H1 (cell line): ENCODE measurements around the gene UGT1A10. TPM values are rescaled to one million over a fixed set of nuclear protein-coding genes. Genes with fewer than 3 reads are reported as not detected.

Experiments used
- CTCF ChIA-PET: fragments of 300-600 bp; sonication (Branson Sonifier 250); formaldehyde crosslinking; loops from one replicate; lab custom pipeline; 2021; ENCODE audit not compliant: partially characterized antibody; lab: Charles Lee
- POLR2A ChIA-PET: fragments of 300-600 bp; sonication (Branson Sonifier 250); formaldehyde crosslinking; loops from one replicate; lab custom pipeline; 2021; ENCODE audit warnings: inconsistent platforms; ENCODE audit not compliant: partially characterized antibody; lab: Charles Lee
- DNase-seq, 2 experiments: peaks; one replicate each; pipeline versions ENCODE4 v3.0.0 to v3.0.0-alpha.2; 2010 to 2022; ENCODE audit warnings: low spot score in 2 of 2, low read depth in 1 of 2, mixed read lengths in 1 of 2
- FAIRE-seq: peaks from 2 replicates; lab custom pipeline; 2011; peaks lifted over from hg19 to GRCh38; lab: Jason Lieb, UNC
- H2AFZ ChIP-seq: 2 replicates; pipeline ENCODE4 v1.8.1; 2012; ENCODE audit warnings: low read length, inconsistent platforms
- H2AK5ac ChIP-seq: 2 replicates; pipeline ENCODE4 v1.6.1; 2013; ENCODE audit warnings: low read depth, low read length
- H2BK120ac ChIP-seq: replicated peaks from 2 replicates; pipeline ENCODE3; 2013; ENCODE audit warnings: low read depth, low read length, inconsistent platforms
- H2BK12ac ChIP-seq: 2 replicates; pipeline ENCODE4 v1.6.1; 2013; ENCODE audit warnings: low read depth, low read length
- H2BK15ac ChIP-seq: 2 replicates; pipeline ENCODE4 v1.6.1; 2013; ENCODE audit warnings: low read length
- H2BK20ac ChIP-seq: 2 replicates; pipeline ENCODE4 v1.6.1; 2013; ENCODE audit warnings: low read length
- H2BK5ac ChIP-seq: 2 replicates; pipeline ENCODE4 v1.6.1; 2013; ENCODE audit warnings: low read depth, low read length
- H3K14ac ChIP-seq: 2 replicates; pipeline ENCODE4 v1.6.1; 2013; ENCODE audit warnings: inconsistent platforms; ENCODE audit not compliant: insufficient read length
- H3K18ac ChIP-seq: 2 replicates; pipeline ENCODE4 v1.6.1; 2013; ENCODE audit warnings: low read length; ENCODE audit errors: extremely low read depth
- H3K23ac ChIP-seq: 2 replicates; pipeline ENCODE4 v1.6.1; 2013; ENCODE audit warnings: inconsistent platforms; ENCODE audit not compliant: insufficient read length
- H3K23me2 ChIP-seq: 2 replicates; pipeline ENCODE4 v1.6.1; 2013; ENCODE audit warnings: low read depth, low read length
- H3K27ac ChIP-seq: 2 replicates; pipeline ENCODE4 v1.6.1; 2011; ENCODE audit warnings: low read depth, low read length, inconsistent platforms
- H3K27me3 ChIP-seq, 4 experiments: replicated peaks in 1 of 4; 1 replicate in 1 of 4; 2 replicates in 3 of 4; pipeline versions ENCODE4 v1.6.1 to v1.8.1; 2011 to 2013; ENCODE audit warnings: low read length in 3 of 4, mild to moderate bottlenecking in 3 of 4, inconsistent platforms in 2 of 4, mixed read lengths in 2 of 4, moderate library complexity in 1 of 4; ENCODE audit not compliant: control insufficient read depth in 3 of 4, insufficient read depth in 3 of 4; ENCODE audit errors: extremely low read depth in 1 of 4
- H3K36me3 ChIP-seq, 4 experiments: 2 replicates each; pipeline versions ENCODE4 v1.6.1 to v1.8.1; 2011 to 2013; ENCODE audit warnings: mild to moderate bottlenecking in 4 of 4, low read length in 3 of 4, moderate library complexity in 2 of 4, control low read depth in 1 of 4, inconsistent platforms in 1 of 4; ENCODE audit not compliant: insufficient read depth in 4 of 4, control insufficient read depth in 2 of 4
- H3K4ac ChIP-seq: replicated peaks from 2 replicates; pipeline ENCODE3; 2013; ENCODE audit warnings: low read length, low read depth, mixed read lengths, inconsistent platforms; ENCODE audit not compliant: insufficient read length
- H3K4me1 ChIP-seq, 4 experiments: replicated peaks in 1 of 4; 1 replicate in 1 of 4; 2 replicates in 3 of 4; pipeline versions ENCODE4 v1.6.1 to v1.8.1; 2011 to 2013; ENCODE audit warnings: low read length in 3 of 4, inconsistent platforms in 2 of 4, mixed read lengths in 1 of 4; ENCODE audit not compliant: insufficient read depth in 4 of 4, control insufficient read depth in 3 of 4
- H3K4me2 ChIP-seq, 2 experiments: 2 replicates each; pipeline versions ENCODE4 v1.6.1 to v1.8.1; 2011 to 2013; ENCODE audit warnings: low read depth in 2 of 2, low read length in 2 of 2, control low read depth in 1 of 2, inconsistent platforms in 1 of 2, mild to moderate bottlenecking in 1 of 2; ENCODE audit not compliant: insufficient read depth in 1 of 2
- H3K4me3 ChIP-seq, 4 experiments: fragments of 200-600, 300-600 bp in 1 of 4; sonication (generic), shearing (Covaris generic), sonication (Bioruptor Twin) in 1 of 4; 2 replicates each; pipeline versions ENCODE4 v1.5.1 to v1.8.1; 2011 to 2016; ENCODE audit warnings: low read length in 4 of 4, low read depth in 3 of 4, control low read depth in 2 of 4, inconsistent platforms in 2 of 4, mild to moderate bottlenecking in 2 of 4, mixed read lengths in 1 of 4, moderate library complexity in 1 of 4; ENCODE audit not compliant: insufficient read depth in 2 of 4; ENCODE audit errors: extremely low read depth in 1 of 4
- H3K56ac ChIP-seq: replicated peaks from 2 replicates; pipeline ENCODE3; 2013; ENCODE audit warnings: low read depth, mild to moderate bottlenecking, mixed read lengths, low read length, inconsistent platforms; ENCODE audit not compliant: insufficient read length
- H3K79me1 ChIP-seq: 2 replicates; pipeline ENCODE4 v1.6.1; 2013; ENCODE audit warnings: low read depth, low read length, control low read depth
- H3K79me2 ChIP-seq, 2 experiments: 2 replicates each; pipeline versions ENCODE4 v1.6.1 to v1.8.1; 2012 to 2013; ENCODE audit warnings: low read length in 2 of 2, mild to moderate bottlenecking in 2 of 2, inconsistent platforms in 1 of 2; ENCODE audit not compliant: insufficient read depth in 2 of 2, control insufficient read depth in 1 of 2
- H3K9ac ChIP-seq, 4 experiments: replicated peaks in 1 of 4; 1 replicate in 1 of 4; 2 replicates in 3 of 4; pipeline versions ENCODE4 v1.6.1 to v1.8.1; 2011 to 2013; ENCODE audit warnings: low read depth in 3 of 4, low read length in 3 of 4, control low read depth in 2 of 4, mild to moderate bottlenecking in 2 of 4, moderate library complexity in 2 of 4, inconsistent platforms in 1 of 4; ENCODE audit errors: extremely low read depth in 1 of 4
- H3K9me3 ChIP-seq, 2 experiments: 2 replicates each; pipeline versions ENCODE4 v1.6.1 to v1.8.1; 2012 to 2013; ENCODE audit warnings: mild to moderate bottlenecking in 2 of 2, moderate library complexity in 2 of 2, control low read depth in 1 of 2, inconsistent platforms in 1 of 2, low read depth in 1 of 2, low read length in 1 of 2, mixed read lengths in 1 of 2; ENCODE audit not compliant: insufficient read depth in 2 of 2
- H4K20me1 ChIP-seq, 2 experiments: replicated peaks in 1 of 2; 2 replicates each; pipeline versions ENCODE3 to v1.8.1; 2011 to 2013; ENCODE audit warnings: inconsistent platforms in 2 of 2, low read length in 2 of 2, mild to moderate bottlenecking in 1 of 2; ENCODE audit not compliant: insufficient read depth in 2 of 2, control insufficient read depth in 1 of 2
- H4K5ac ChIP-seq: 2 replicates; pipeline ENCODE4 v1.6.1; 2013; ENCODE audit warnings: low read length, low read depth, mixed read lengths, inconsistent platforms; ENCODE audit not compliant: insufficient read length
- H4K8ac ChIP-seq: 2 replicates; pipeline ENCODE4 v1.8.0; 2013; ENCODE audit warnings: mild to moderate bottlenecking, moderate library complexity, low read length, inconsistent platforms; ENCODE audit not compliant: insufficient read depth; ENCODE audit errors: extremely low read depth
- H4K91ac ChIP-seq: replicated peaks from 2 replicates; pipeline ENCODE3; 2013; ENCODE audit warnings: low read length, mixed read lengths, inconsistent platforms; ENCODE audit not compliant: insufficient read length
- ASH2L ChIP-seq: fragments of 200-600, 300-600 bp; sonication (generic); IDR thresholded peaks from one replicate; pipeline ENCODE4 v1.7.1; 2017; ENCODE audit warnings: low read length
- BRCA1 ChIP-seq: IDR thresholded peaks from 2 replicates; pipeline ENCODE4 v1.6.1; 2012; ENCODE audit warnings: low read depth, low read length, improper control_type of control experiment
- CREB1 ChIP-seq: IDR thresholded peaks from 2 replicates; pipeline ENCODE4 v1.6.1; 2012; ENCODE audit warnings: inconsistent platforms
- CTCF ChIP-seq, 3 experiments: IDR thresholded peaks; 1 replicate in 2 of 3; 2 replicates in 1 of 3; pipeline versions ENCODE4 v1.5.1 to v1.6.1; 2011; ENCODE audit warnings: low read length in 3 of 3, mild to moderate bottlenecking in 3 of 3, inconsistent platforms in 2 of 3, low read depth in 1 of 3, moderate library complexity in 1 of 3; ENCODE audit not compliant: insufficient read depth in 1 of 3; ENCODE audit errors: control extremely low read depth in 1 of 3
- GTF2F1 ChIP-seq: IDR thresholded peaks from 2 replicates; pipeline ENCODE4 v1.6.1; 2012; ENCODE audit warnings: low read depth, low read length, improper control_type of control experiment, borderline replicate concordance
- HDAC6 ChIP-seq: IDR thresholded peaks from one replicate; pipeline ENCODE4 v1.7.1; 2012; ENCODE audit warnings: low read depth, mild to moderate bottlenecking, inconsistent platforms, low read length, moderate library complexity
- JUND ChIP-seq: IDR thresholded peaks from 2 replicates; pipeline ENCODE4 v1.6.1; 2011; ENCODE audit warnings: mild to moderate bottlenecking, improper control_type of control experiment, low read length
- POLR2AphosphoS5 ChIP-seq: IDR thresholded peaks from 2 replicates; pipeline ENCODE4 v1.6.1; 2011; ENCODE audit warnings: low read depth, low read length
- RNF2 ChIP-seq: fragments of 200-900, 300-1000 bp; sonication (generic); IDR thresholded peaks from 2 replicates; pipeline ENCODE4 v1.7.1; 2016; ENCODE audit warnings: borderline replicate concordance, low read depth, mild to moderate bottlenecking, antibody characterized with exemption, low read length; ENCODE audit not compliant: poor library complexity, severe bottlenecking; ENCODE audit errors: missing control alignments
- SAP30 ChIP-seq: fragments of 300-600 bp; sonication (generic); IDR thresholded peaks from 2 replicates; pipeline ENCODE4 v1.7.1; 2012; ENCODE audit warnings: low read length, moderate library complexity, mild to moderate bottlenecking, inconsistent platforms; ENCODE audit not compliant: insufficient read depth, insufficient replicate concordance
- SIX5 ChIP-seq: IDR thresholded peaks from 2 replicates; pipeline ENCODE4 v1.6.1; 2011; ENCODE audit warnings: mild to moderate bottlenecking, low read depth, low read length
- USF2 ChIP-seq: IDR thresholded peaks from 2 replicates; pipeline ENCODE4 v1.6.1; 2011; ENCODE audit warnings: low read length, improper control_type of control experiment
- polyA plus RNA-seq, 7 experiments: library from polyadenylated mRNA; depleted of rRNA in 3 of 7; stranded (reverse) in 5 of 7; unstranded in 2 of 7; fragments of >200 nt in 5 of 7; fragments of 200-250 nt in 2 of 7; gene quantifications; 1 replicate in 5 of 7; 2 replicates in 1 of 7; 4 replicates in 1 of 7; pipeline versions ENCODE4 v1.2.1 to v1.2.3, GENCODE V29; 2011 to 2013; ENCODE audit warnings: missing spikeins in 2 of 7, mixed read lengths in 2 of 7
- total RNA-seq: library from RNA; stranded (reverse); fragmentation: NEBNext Ultra II Directional; extraction: Animal tissue kit (Norgen Biotek cat#: 25700); gene quantifications from 2 replicates; pipeline ENCODE4 v1.2.1, GENCODE V29; 2021

Gene UGT1A10
- total and polyA plus RNA-seq, 2 of the 8 experiments (the other 6 are each of a cell fraction or from before 2014, with no cell fraction given): not detected

GRCh38 chr2:233689031-233689430 is 52.8 kb downstream of the UGT1A10 start:
- FAIRE-seq: no peak
- Histone ChIP-seq H2BK120ac (no peak overlapping the region), H3K79me1 (no peaks in the 10 kb centered on the region), H4K91ac (no peak overlapping the region), H2AFZ (no peak overlapping the region; the same call in 1 of the 2 replicates), H3K4ac (no peak overlapping the region), H3K36me3 (no peaks in the 10 kb centered on the region), H3K27ac (no peak overlapping the region), H2BK20ac (no peak overlapping the region), H3K23ac (no peak overlapping the region), H3K4me3 (no peak overlapping the region), H3K27me3 (no peaks in the 10 kb centered on the region), H3K18ac (no peak overlapping the region), H2BK5ac (no peak overlapping the region), H2AK5ac (no peak overlapping the region), H3K4me1 (peaks cover 0 to 8% (median 2%) of the 10 kb centered on the region in 4 experiments; a peak in 1 of 7 replicates), H3K14ac (no peak overlapping the region), H4K8ac (no peak overlapping the region), H3K4me2 (no peak overlapping the region), H3K9me3 (peaks cover 0 to 2% of the 10 kb centered on the region in 2 experiments; a peak in 1 of 4 replicates), H3K79me2 (no peaks in the 10 kb centered on the region), H3K56ac (no peak overlapping the region), H4K20me1 (no peaks in the 10 kb centered on the region), H4K5ac (no peak overlapping the region), H2BK15ac (no peak overlapping the region), H3K23me2 (peaks cover 2% of the 10 kb centered on the region; the same call in 1 of the 2 replicates), H2BK12ac (no peak overlapping the region), H3K9ac (no peak overlapping the region)
- CTCF ChIA-PET: no interaction called here
- POLR2A ChIA-PET: no interaction called here
- no peak for DNase-seq
- no peak for TF ChIP-seq SAP30
- TF ChIP-seq RNF2: no peak
- TF ChIP-seq POLR2AphosphoS5: no peak
- no peak for TF ChIP-seq JUND
- TF ChIP-seq BRCA1: no peak
- TF ChIP-seq SIX5: no peak
- no peak for TF ChIP-seq CREB1
- no peak for TF ChIP-seq GTF2F1
- TF ChIP-seq CTCF (IDR thresholded peaks at IDR 0.05; ENCODE audit: control extremely low read depth in 1 of 3, insufficient read depth in 1 of 3, low read depth in 1 of 3, low read length in 3 of 3): no peak
- no peak for TF ChIP-seq USF2
- TF ChIP-seq HDAC6: no peak
- no peak for TF ChIP-seq ASH2L
